Body of pancreas (tissue), 4 donors: ENCODE data around the gene PSD. TPM values are rescaled to one million over a fixed set of nuclear protein-coding genes. Genes with fewer than 3 reads are reported as not detected.

Experiments used
- ATAC-seq: fragments of 150-250 bp; one replicate; pipeline ENCODE4 v1.9.1; 2016
- DNase-seq, 4 donors: peaks; one replicate each; pipeline ENCODE4 v3.0.0-alpha.2; 2019
- H3K27ac ChIP-seq, 4 donors: fragments of 200-600 bp; sonication (generic); 1 replicate in 3 of 4; 2 replicates in 1 of 4; pipeline versions ENCODE4 v1.5.1 to v1.6.1; 2016 to 2019; ENCODE audit warnings: mild to moderate bottlenecking in 1 of 4, mixed read lengths in 1 of 4, moderate library complexity in 1 of 4
- H3K27me3 ChIP-seq, 2 donors: fragments of 200-600 bp; sonication (generic); one replicate each; pipeline ENCODE4 v1.6.0; 2016; ENCODE audit warnings: mild to moderate bottlenecking in 1 of 2
- H3K36me3 ChIP-seq, 2 donors: fragments of 200-600 bp; sonication (generic); replicated peaks in 1 of 2; 2 replicates each; pipeline ENCODE4 v1.5.1; 2016; ENCODE audit warnings: low read depth in 2 of 2; ENCODE audit not compliant: insufficient read depth in 1 of 2
- H3K4me1 ChIP-seq: fragments of 200-600 bp; sonication (generic); one replicate; pipeline ENCODE4 v1.6.0; 2016
- H3K4me3 ChIP-seq, 2 donors: fragments of 200-600 bp; sonication (generic); 1 replicate in 1 of 2; 2 replicates in 1 of 2; pipeline ENCODE4 v1.5.1; 2016 to 2019
- H3K9me3 ChIP-seq, 3 donors: fragments of 200-600 bp; sonication (generic); 1 replicate in 2 of 3; 2 replicates in 1 of 3; pipeline ENCODE4 v1.5.1; 2016
- CTCF ChIP-seq, 7 experiments: fragments of 450-650 bp in 4 of 7; fragments of 200-600 bp in 3 of 7; sonication (generic) in 3 of 7; IDR thresholded peaks; one replicate each; pipeline ENCODE4 v1.5.1; 2016 to 2019; ENCODE audit warnings: antibody characterized with exemption in 7 of 7
- POLR2A ChIP-seq, 3 donors: fragments of 450-650 bp; IDR thresholded peaks; one replicate each; pipeline ENCODE4 v1.6.1; 2016; ENCODE audit warnings: antibody characterized with exemption in 3 of 3, mild to moderate bottlenecking in 2 of 3
- WGBS, 2 donors: methylation state at CpG; one replicate each; pipeline ENCODE4 v1.1.5; 2017; 5-methylcytosine and 5-hydroxymethylcytosine counted together
- intact Hi-C: fragments of 100-400 bp; cut with DNase I; formaldehyde crosslinking; loops from one replicate; pipeline ENCODE4 v1.15.1; 2023
- total RNA-seq, 2 donors: library from RNA; depleted of rRNA; stranded (reverse); fragments of >200 nt; gene quantifications; one replicate each; pipeline ENCODE4 v1.1.0, GENCODE V29; 2016

PSD gene
- total RNA-seq, 2 donors from 2014 or later = 2.6 to 5.3 TPM

- H3K27me3 ChIP-seq = no peaks in the 10 kb centered on the region
- peaks cover 15% of the 10 kb centered on the region for H3K4me1 ChIP-seq
- no peak for TF ChIP-seq CTCF (IDR thresholded peaks at IDR 0.05)
- ATAC-seq (peak; percentile 1), DNase-seq (no peak)
- H3K36me3 ChIP-seq = no peaks in the 10 kb centered on the region
- H3K4me3 ChIP-seq = peak overlapping the region; percentile 42 to 79
- WGBS, 2 donors = 11 to 16% methylated on average over 4 of the region's 4 CpGs
- H3K9me3 ChIP-seq = no peaks in the 10 kb centered on the region
- peak overlapping the region; percentile 60 to 76 (median 70) for H3K27ac ChIP-seq
- intact Hi-C loops = no loop called here
Observed at GRCh38 chr10:102431452-102432124, 13.0 kb upstream of the PSD start.

GRCh38 chr10:102429468-102429867 lies 10.9 kb upstream of the PSD start:
- 85 to 93% methylated on average over 4 to 8 of the region's 8 CpGs for WGBS, 2 donors

GRCh38 chr10:102426803-102427287 lies 8.3 kb upstream of the PSD start:
- Histone ChIP-seq H3K27ac (no peak overlapping the region), H3K36me3 (no peaks in the 10 kb centered on the region), H3K4me1 (peaks cover 33% of the 10 kb centered on the region), H3K9me3 (no peaks in the 10 kb centered on the region), H3K4me3 (no peak overlapping the region), H3K27me3 (no peaks in the 10 kb centered on the region)
- no peak for TF ChIP-seq CTCF (IDR thresholded peaks at IDR 0.05)
- no peak for TF ChIP-seq POLR2A (IDR thresholded peaks at IDR 0.05)
- 81 to 88% methylated on average over 7 of the region's 7 CpGs for WGBS, 2 donors
- intact Hi-C loops = no loop called here
- ATAC-seq (no peak), DNase-seq (no peak)

More at GRCh38 chr10:102429468-102429867, 10.9 kb upstream of the PSD start:
- H3K27me3 ChIP-seq = no peaks in the 10 kb centered on the region
- no peaks in the 10 kb centered on the region for H3K9me3 ChIP-seq
- H3K36me3 ChIP-seq = no peaks in the 10 kb centered on the region
- TF ChIP-seq POLR2A (IDR thresholded peaks at IDR 0.05) (no peak), CTCF (IDR thresholded peaks at IDR 0.05) (no peak)
- no peak overlapping the region for H3K27ac ChIP-seq
- intact Hi-C loops = no loop called here
- no peak for ATAC-seq
- peaks cover 15% of the 10 kb centered on the region for H3K4me1 ChIP-seq
- H3K4me3 ChIP-seq = no peak overlapping the region
- no peak for DNase-seq

- WGBS, 2 donors = 100% methylated on average over 1 of the region's 1 CpG
- no peaks in the 10 kb centered on the region for H3K36me3 ChIP-seq
- TF ChIP-seq CTCF (IDR thresholded peaks at IDR 0.05) = no peak
- no peak for TF ChIP-seq POLR2A (IDR thresholded peaks at IDR 0.05)
- no peaks in the 10 kb centered on the region for H3K9me3 ChIP-seq
- H3K27ac ChIP-seq = no peak overlapping the region
- no peak for ATAC-seq
- peaks cover 28% of the 10 kb centered on the region for H3K4me1 ChIP-seq
- intact Hi-C loops = no loop called here
- no peak for DNase-seq
- H3K4me3 ChIP-seq = no peak overlapping the region
- no peaks in the 10 kb centered on the region for H3K27me3 ChIP-seq
Observed at GRCh38 chr10:102425444-102425843, 6.9 kb upstream of the PSD start.

- H3K36me3 ChIP-seq = no peaks in the 10 kb centered on the region
- intact Hi-C loops = no loop called here
- peaks cover 33% of the 10 kb centered on the region for H3K4me1 ChIP-seq
- ATAC-seq (no peak), DNase-seq (no peak)
- H3K4me3 ChIP-seq = no peak overlapping the region
- TF ChIP-seq POLR2A (IDR thresholded peaks at IDR 0.05) (no peak), CTCF (IDR thresholded peaks at IDR 0.05) (no peak)
- no peak overlapping the region for H3K27ac ChIP-seq
- no peaks in the 10 kb centered on the region for H3K9me3 ChIP-seq
- 80 to 88% methylated on average over 6 of the region's 6 CpGs for WGBS, 2 donors
- no peaks in the 10 kb centered on the region for H3K27me3 ChIP-seq
Observed at GRCh38 chr10:102424916-102425315, 6.3 kb upstream of the PSD start.
